Ectodermal cell (in vitro differentiated cells): ENCODE data around the gene STARD3.

Experiments
- H3K27ac ChIP-seq: 2 replicates; pipeline ENCODE4 v1.7.0; 2013; ENCODE audit warnings: mild to moderate bottlenecking, low read depth, low read length; ENCODE audit not compliant: insufficient read depth, poor library complexity, severe bottlenecking
- H3K27me3 ChIP-seq: 2 replicates; pipeline ENCODE4 v1.7.0; 2013; ENCODE audit warnings: mild to moderate bottlenecking, low read length; ENCODE audit not compliant: insufficient read depth, control insufficient read depth, poor library complexity, severe bottlenecking
- H3K36me3 ChIP-seq: one replicate; pipeline ENCODE4 v1.7.0; 2013; ENCODE audit warnings: low read length; ENCODE audit not compliant: control insufficient read depth, insufficient read depth
- H3K4me1 ChIP-seq: one replicate; pipeline ENCODE4 v1.7.0; 2013; ENCODE audit warnings: low read length; ENCODE audit not compliant: control insufficient read depth, insufficient read depth
- H3K4me3 ChIP-seq: 2 replicates; pipeline ENCODE4 v1.7.0; 2013; ENCODE audit warnings: low read depth, low read length, control low read depth; ENCODE audit not compliant: insufficient read depth
- H3K9me3 ChIP-seq: 2 replicates; pipeline ENCODE4 v1.7.0; 2013; ENCODE audit warnings: mild to moderate bottlenecking, low read length, moderate library complexity; ENCODE audit not compliant: control insufficient read depth
- WGBS, 2 experiments: methylation state at CpG; one replicate each; pipeline ENCODE4 v1.1.7; 2013; ENCODE audit warnings: missing lambda C conversion rate in 2 of 2; 5-methylcytosine and 5-hydroxymethylcytosine counted together

Gene STARD3

GRCh38 chr17:39666601-39667261, 29.8 kb downstream of the STARD3 start:
- H3K4me1 ChIP-seq = peaks cover 17% of the 10 kb centered on the region
- H3K27ac ChIP-seq = no peak overlapping the region
- peaks cover 58% of the 10 kb centered on the region for H3K27me3 ChIP-seq

GRCh38 chr17:39667262-39667944, 30.5 kb downstream of the STARD3 start:
- Histone ChIP-seq H3K27me3 (peaks cover 58% of the 10 kb centered on the region), H3K9me3 (no peaks in the 10 kb centered on the region), H3K36me3 (no peaks in the 10 kb centered on the region), H3K4me1 (peaks cover 17% of the 10 kb centered on the region), H3K27ac (no peak overlapping the region), H3K4me3 (no peak overlapping the region)
- WGBS, 2 experiments = 6 to 8% methylated on average over 49 of the region's 49 CpGs

More at GRCh38 chr17:39666601-39667261, 29.8 kb downstream of the STARD3 start:
- no peak overlapping the region for H3K4me3 ChIP-seq
- no peaks in the 10 kb centered on the region for H3K36me3 ChIP-seq
- no peaks in the 10 kb centered on the region for H3K9me3 ChIP-seq
- 79 to 80% methylated on average over 11 of the region's 11 CpGs for WGBS, 2 experiments

GRCh38 chr17:39667945-39668924, 31.3 kb downstream of the STARD3 start, which contains the start of gene PNMT:
TSS of gene PNMT (plus strand) at chr17:39668453. CDS start at chr17:39668476, 23 bp downstream.
- WGBS, 2 experiments = 1 to 2% methylated on average over 85 of the region's 85 CpGs
- H3K36me3 ChIP-seq = no peaks in the 10 kb centered on the region
- H3K4me3 ChIP-seq = peak within 1 kb of the TSS; percentile 28
- H3K27me3 ChIP-seq = peaks cover 58% of the 10 kb centered on the region
- H3K27ac ChIP-seq = no peak within 1 kb of the TSS
- no peaks in the 10 kb centered on the region for H3K9me3 ChIP-seq
- H3K4me1 ChIP-seq = peaks cover 17% of the 10 kb centered on the region

GRCh38 chr17:39669897-39670735, 33.2 kb downstream of the STARD3 start:
- no peaks in the 10 kb centered on the region for H3K36me3 ChIP-seq
- no peak overlapping the region for H3K4me3 ChIP-seq
- peaks cover 8% of the 10 kb centered on the region for H3K4me1 ChIP-seq
- H3K27me3 ChIP-seq = peaks cover 58% of the 10 kb centered on the region
- WGBS, 2 experiments = 93 to 95% methylated on average over 23 of the region's 23 CpGs
- no peaks in the 10 kb centered on the region for H3K9me3 ChIP-seq
- no peak overlapping the region for H3K27ac ChIP-seq

- Histone ChIP-seq H3K27ac (no peak overlapping the region), H3K4me1 (peaks cover 8% of the 10 kb centered on the region), H3K4me3 (no peak overlapping the region), H3K36me3 (no peaks in the 10 kb centered on the region), H3K9me3 (no peaks in the 10 kb centered on the region), H3K27me3 (peaks cover 55% of the 10 kb centered on the region)
- WGBS, 2 experiments = 82 to 84% methylated on average over 4 of the region's 4 CpGs
Observed at GRCh38 chr17:39670746-39671145, 33.8 kb downstream of the STARD3 start.

DNA sequence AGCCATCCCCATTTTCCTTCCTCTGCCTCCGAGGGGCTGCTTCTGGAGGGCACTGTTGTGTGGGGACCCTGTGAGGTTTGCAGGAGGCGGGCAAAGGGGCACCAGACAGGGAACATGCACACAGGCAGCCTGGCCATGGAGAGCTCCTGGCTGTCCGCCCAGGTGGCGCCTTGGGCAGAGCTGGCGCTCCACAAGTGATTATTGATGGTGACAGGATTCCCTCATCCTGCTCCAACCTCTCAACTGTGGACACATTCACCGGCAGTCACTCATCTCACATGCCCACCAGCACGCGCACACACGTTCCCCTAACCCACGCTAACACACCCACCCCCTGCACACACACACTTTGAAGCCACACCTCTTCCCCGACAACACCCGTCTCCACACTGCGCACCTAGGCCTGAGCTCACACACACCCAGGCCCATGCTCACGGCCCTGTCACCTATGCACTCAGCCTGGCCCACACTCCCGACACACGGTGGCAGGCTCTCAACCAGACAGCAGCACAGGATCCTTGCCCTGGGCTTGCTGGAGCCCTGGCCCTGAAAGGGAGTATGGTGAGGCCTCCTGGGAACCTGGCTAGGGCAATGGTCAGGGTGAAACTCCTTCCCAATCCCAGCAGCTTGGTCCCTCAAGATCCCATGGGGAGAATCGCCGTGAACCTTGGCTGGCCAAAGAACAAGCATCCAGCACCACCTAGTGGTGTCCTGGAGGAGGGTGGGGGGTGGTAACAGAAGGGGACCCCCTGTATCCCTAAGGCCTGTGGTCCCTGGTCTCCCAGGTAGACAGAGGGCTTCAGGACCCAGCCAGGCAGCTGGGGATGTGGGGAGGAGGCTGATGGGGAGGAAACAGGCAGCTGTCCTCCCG, 34.9 kb downstream of the STARD3 start:
- Histone ChIP-seq H3K9me3 (no peaks in the 10 kb centered on the region), H3K4me3 (no peak overlapping the region), H3K27ac (no peak overlapping the region), H3K27me3 (peaks cover 43% of the 10 kb centered on the region), H3K4me1 (peaks cover 3% of the 10 kb centered on the region), H3K36me3 (no peaks in the 10 kb centered on the region)
- 80 to 81% methylated on average over 19 of the region's 19 CpGs for WGBS, 2 experiments

DNA sequence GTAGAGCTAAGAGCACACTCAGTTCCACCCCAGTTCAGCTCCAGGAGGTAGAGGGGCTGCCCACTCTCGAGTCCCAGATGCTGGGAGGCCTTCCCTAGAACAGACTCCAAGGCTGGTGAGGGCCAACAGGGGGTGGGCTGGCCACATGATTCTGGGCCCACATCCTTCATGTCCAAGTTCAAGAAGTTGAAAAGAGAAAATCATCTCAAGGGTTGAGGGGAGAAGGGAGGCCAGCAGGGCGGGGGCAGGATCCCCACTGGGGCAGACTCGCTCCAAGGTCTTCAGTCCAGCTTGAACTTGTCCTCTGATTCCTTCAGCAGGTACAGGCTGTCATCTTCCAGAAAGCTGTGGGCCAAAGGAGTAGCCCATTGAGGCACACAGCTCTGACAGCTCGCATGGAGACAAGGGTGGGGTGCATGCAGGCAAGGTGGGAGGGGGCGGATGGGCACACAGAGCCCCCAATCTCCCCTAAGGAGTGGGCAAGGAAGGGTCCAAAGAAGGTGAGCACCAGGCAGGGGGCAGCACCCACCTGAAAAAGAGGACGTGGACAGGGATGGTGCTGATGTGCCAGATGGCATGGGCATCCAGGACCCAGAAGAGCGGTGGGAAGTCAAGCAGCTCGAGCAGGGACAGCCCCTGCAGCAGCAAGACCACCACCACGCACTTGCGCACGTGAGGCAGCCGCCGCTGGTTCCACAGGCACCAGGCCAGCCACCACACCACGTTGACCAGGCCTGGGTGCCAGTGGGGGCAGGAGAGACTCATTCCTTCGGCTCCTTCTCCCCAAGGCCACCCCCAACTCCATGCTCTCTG, 35.8 kb downstream of the STARD3 start:
- no peak overlapping the region for H3K4me3 ChIP-seq
- WGBS, 2 experiments = 92 to 93% methylated on average over 15 of the region's 15 CpGs
- no peaks in the 10 kb centered on the region for H3K36me3 ChIP-seq
- H3K4me1 ChIP-seq = no peaks in the 10 kb centered on the region
- no peaks in the 10 kb centered on the region for H3K9me3 ChIP-seq
- no peak overlapping the region for H3K27ac ChIP-seq
- peaks cover 35% of the 10 kb centered on the region for H3K27me3 ChIP-seq

DNA sequence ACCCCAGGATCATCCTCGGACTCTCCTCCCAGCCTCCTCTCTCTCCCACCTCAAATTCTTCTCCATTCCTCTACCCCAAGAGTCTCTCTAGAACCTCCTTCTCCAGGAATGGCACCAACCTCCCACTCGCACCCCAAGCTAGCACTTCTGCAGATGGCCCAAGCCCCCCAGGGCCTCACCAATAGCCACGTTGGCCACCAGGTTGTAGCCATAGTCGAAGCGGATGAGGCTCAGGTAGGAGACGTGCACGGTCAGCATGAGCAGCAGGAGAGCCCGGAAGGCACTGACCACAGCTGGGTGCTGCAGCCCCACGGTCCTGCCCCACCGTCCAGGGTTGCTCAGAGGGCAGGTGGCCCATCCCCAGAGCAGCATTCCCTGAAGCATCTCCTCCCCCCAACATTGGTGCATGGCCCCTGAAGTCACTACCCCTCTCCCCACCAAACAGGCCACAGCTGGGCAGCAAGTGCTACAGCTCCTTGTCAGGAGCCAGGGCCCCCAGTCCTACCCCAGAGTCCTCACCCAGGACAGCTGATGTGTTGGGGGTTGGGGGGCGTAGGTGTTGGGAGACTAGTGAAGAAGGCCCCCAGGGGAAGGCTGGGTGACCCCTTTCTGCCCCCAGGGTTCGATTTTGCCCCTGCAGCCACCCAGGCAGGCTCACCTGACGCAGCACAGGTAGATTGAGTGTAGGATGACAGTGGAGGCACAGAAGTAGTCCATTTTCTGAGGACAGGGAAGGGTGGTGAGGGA, 36.6 kb downstream of the STARD3 start:
- 83 to 84% methylated on average over 13 of the region's 13 CpGs for WGBS, 2 experiments
- no peak overlapping the region for H3K27ac ChIP-seq
- no peaks in the 10 kb centered on the region for H3K4me1 ChIP-seq
- H3K36me3 ChIP-seq = no peaks in the 10 kb centered on the region
- no peaks in the 10 kb centered on the region for H3K9me3 ChIP-seq
- H3K4me3 ChIP-seq = no peak overlapping the region
- H3K27me3 ChIP-seq = peaks cover 27% of the 10 kb centered on the region
